Brain microvascular endothelial cell (primary cell): ENCODE measurements around the gene PPP1R10.

ENCODE experiments used
- DNase-seq: peaks from one replicate; pipeline ENCODE4 v3.0.0-alpha.2; 2020
- H3K27ac ChIP-seq: fragments of 250-450 bp; sonication (Bioruptor Pico); 2 replicates; pipeline ENCODE4 v1.5.1; 2020; ENCODE audit warnings: mild to moderate bottlenecking, moderate library complexity
- H3K27me3 ChIP-seq: fragments of 250-450 bp; sonication (Bioruptor Pico); replicated peaks from 2 replicates; pipeline ENCODE4 v1.5.1; 2020; ENCODE audit warnings: mild to moderate bottlenecking
- H3K36me3 ChIP-seq: fragments of 250-450 bp; sonication (Bioruptor Pico); replicated peaks from 2 replicates; pipeline ENCODE4 v1.5.1; 2020; ENCODE audit warnings: mild to moderate bottlenecking
- H3K4me3 ChIP-seq: 2 replicates; pipeline ENCODE4 v1.5.1; 2011; ENCODE audit warnings: low read depth, mild to moderate bottlenecking, control low read depth, low read length, moderate library complexity
- CTCF ChIP-seq: IDR thresholded peaks from 2 replicates; pipeline ENCODE4 v1.5.1; 2011; ENCODE audit warnings: low read depth, mild to moderate bottlenecking, moderate library complexity, low read length, control low read depth, inconsistent platforms; ENCODE audit errors: missing control alignments
- in situ Hi-C: cut with HindIII; loops from 2 replicates; pipeline ENCODE4 v1.10.0; 2017; ENCODE audit warnings: low sequenced_read_pairs, low pct_ligation_motif_present

PPP1R10 gene

GRCh38 chr6:30556066-30556905, 60.8 kb downstream of the PPP1R10 start, which contains the start of gene GNL1:
GNL1 (minus strand) TSS chr6:30556489; CDS start chr6:30556203, 286 bp downstream.
- H3K27ac ChIP-seq = peak within 1 kb of the TSS; percentile 83
- no peaks in the 10 kb centered on the region for H3K27me3 ChIP-seq

GRCh38 chr6:30555816-30556065, 61.3 kb downstream of the PPP1R10 start:
- Histone ChIP-seq H3K27ac (peak overlapping the region; percentile 83), H3K27me3 (no peaks in the 10 kb centered on the region), H3K36me3 (peaks cover 17% of the 10 kb centered on the region), H3K4me3 (peak overlapping the region; percentile 97)
- DNase-seq = no peak
- in situ Hi-C loops = no loop called here
- TF ChIP-seq CTCF = no peak

More at GRCh38 chr6:30556066-30556905, 60.8 kb downstream of the PPP1R10 start, which contains the start of gene GNL1:
- peak; percentile 90 for DNase-seq
- TF ChIP-seq CTCF = peak; percentile 21
- in situ Hi-C loops = no loop called here
- Histone ChIP-seq H3K36me3 (peaks cover 12% of the 10 kb centered on the region), H3K4me3 (peak within 1 kb of the TSS; percentile 97)

GRCh38 chr6:30554962-30555815, 61.9 kb downstream of the PPP1R10 start:
- in situ Hi-C loops = no loop called here
- Histone ChIP-seq H3K27ac (peak overlapping the region; percentile 83), H3K27me3 (no peaks in the 10 kb centered on the region), H3K36me3 (peaks cover 22% of the 10 kb centered on the region), H3K4me3 (peak overlapping the region; percentile 97)
- peak; percentile 7 for DNase-seq
- TF ChIP-seq CTCF = peak; percentile 18

GRCh38 chr6:30554404-30554803, 62.6 kb downstream of the PPP1R10 start:
- DNase-seq = no peak
- Histone ChIP-seq H3K36me3 (peaks cover 23% of the 10 kb centered on the region), H3K27ac (no peak overlapping the region), H3K4me3 (no peak overlapping the region), H3K27me3 (no peaks in the 10 kb centered on the region)
- in situ Hi-C loops = no loop called here
- TF ChIP-seq CTCF = no peak
